K562 (cell line): ENCODE results near the gene AJM1. TPM values are rescaled to one million over a fixed set of nuclear protein-coding genes. Genes with fewer than 3 reads are reported as not detected.

Experiments used
- ARHGAP35 ChIP-seq: fragments of 450-650 bp; IDR thresholded peaks from 2 replicates; pipeline ENCODE4 v1.6.1; 2018; ENCODE audit not compliant: partially characterized antibody
- CCAR2 ChIP-seq: fragments of 200-400 bp; formaldehyde crosslinking; IDR thresholded peaks from 2 replicates; pipeline ENCODE4 v1.6.1; 2017; ENCODE audit warnings: mild to moderate bottlenecking, low read depth, low read length
- CHCHD3 ChIP-seq: fragments of 250-450 bp; sonication (Bioruptor Pico); IDR thresholded peaks from 2 replicates; pipeline ENCODE4 v2.1.2; 2022; ENCODE audit warnings: mild to moderate bottlenecking
- DPF2 ChIP-seq: fragments of 450-650 bp; IDR thresholded peaks from 2 replicates; pipeline ENCODE4 v1.6.1; 2016
- EWSR1 ChIP-seq: fragments of 450-650 bp; IDR thresholded peaks from 2 replicates; pipeline ENCODE4 v1.6.1; 2018; ENCODE audit warnings: borderline replicate concordance, mild to moderate bottlenecking, low read depth, moderate library complexity; ENCODE audit not compliant: partially characterized antibody
- HNRNPL ChIP-seq: fragments of 200-400 bp; formaldehyde crosslinking; IDR thresholded peaks from 2 replicates; pipeline ENCODE4 v1.6.1; 2017; ENCODE audit warnings: low read depth, mild to moderate bottlenecking, low read length
- MTA3 ChIP-seq: fragments of 450-650 bp; formaldehyde crosslinking; IDR thresholded peaks from 2 replicates; pipeline ENCODE4 v1.6.1; 2017; ENCODE audit warnings: mild to moderate bottlenecking, borderline replicate concordance
- NCOA4 ChIP-seq: fragments of 450-650 bp; IDR thresholded peaks from 2 replicates; pipeline ENCODE4 v1.6.1; 2018; ENCODE audit warnings: mild to moderate bottlenecking; ENCODE audit not compliant: partially characterized antibody
- RBFOX2 ChIP-seq: fragments of 200-400 bp; formaldehyde crosslinking; IDR thresholded peaks from 2 replicates; pipeline ENCODE4 v1.6.1; 2017; ENCODE audit warnings: low read depth, mild to moderate bottlenecking, low read length, moderate library complexity
- RHOXF2B ChIP-seq: fragments of 250-450 bp; sonication (Bioruptor Pico); conservative IDR thresholded peaks from 2 replicates; pipeline ENCODE4 v1.5.1; 2021
- SIN3A ChIP-seq, 2 experiments: fragments of 150-350 bp in 1 of 2; IDR thresholded peaks; 2 replicates each; pipeline ENCODE4 v1.6.1; 2011 to 2016; ENCODE audit warnings: borderline replicate concordance in 2 of 2, low read depth in 2 of 2, low read length in 2 of 2, mild to moderate bottlenecking in 2 of 2, moderate library complexity in 2 of 2; ENCODE audit not compliant: control insufficient read depth in 1 of 2
- SLC30A9 ChIP-seq: fragments of 250-450 bp; sonication (Bioruptor Pico); IDR thresholded peaks from 2 replicates; pipeline ENCODE4 v1.8.0; 2022; ENCODE audit warnings: mild to moderate bottlenecking, moderate library complexity
- SP1 ChIP-seq: sonication (generic); formaldehyde crosslinking; IDR thresholded peaks from 2 replicates; pipeline ENCODE4 v1.8.1; 2022; ENCODE audit warnings: mild to moderate bottlenecking, missing genetic modification reagents
- TAF1 ChIP-seq: IDR thresholded peaks from 2 replicates; pipeline ENCODE4 v1.6.1; 2011; ENCODE audit warnings: mild to moderate bottlenecking, low read length, moderate library complexity; ENCODE audit not compliant: insufficient read depth, control insufficient read depth, severe bottlenecking; ENCODE audit errors: extremely low read depth
- TFE3 ChIP-seq: fragments of 450-650 bp; formaldehyde crosslinking; IDR thresholded peaks from 2 replicates; pipeline ENCODE4 v1.4.0; 2020; ENCODE audit warnings: mild to moderate bottlenecking, mixed read lengths
- ZNF75A ChIP-seq: fragments of 450-650 bp; formaldehyde crosslinking; IDR thresholded peaks from 2 replicates; pipeline ENCODE4 v1.4.0; 2020; ENCODE audit warnings: mild to moderate bottlenecking
- polyA plus RNA-seq, 8 experiments: library from polyadenylated mRNA; depleted of rRNA in 4 of 8; stranded (reverse) in 5 of 8; unstranded in 3 of 8; fragments of >200 nt; fragmentation: Nextera tagmentation in 2 of 8; fragmentation: Illumina TruSeq in 1 of 8; extraction: Ambion mirVana in 2 of 8; extraction: Trizol in 1 of 8; gene quantifications; 2 replicates each; pipeline versions ENCODE4 v1.2.1 to v1.2.3, GENCODE V29; 2011 to 2014; ENCODE audit warnings: inconsistent platforms in 1 of 8, missing spikeins in 1 of 8
- total RNA-seq, 7 experiments: library from RNA; depleted of rRNA in 6 of 7; stranded (reverse); fragments of >200 nt in 6 of 7; fragmentation: Illumina TruSeq in 2 of 7; extraction: Trizol in 2 of 7; gene quantifications; 2 replicates each; pipeline versions ENCODE4 v1.2.1 to v1.2.3, GENCODE V29; 2011 to 2021; ENCODE audit warnings: low replicate concordance in 1 of 7
- TF ChIP-seq, protein P1 (sequence below), 2 experiments: fragments of 450-650 bp; IDR thresholded peaks; 2 replicates each; pipeline ENCODE4 v1.6.1; 2016; ENCODE audit warnings: mild to moderate bottlenecking in 2 of 2, borderline replicate concordance in 1 of 2, low read depth in 1 of 2, moderate library complexity in 1 of 2

AJM1 gene
- total and polyA plus RNA-seq, 9 of the 15 experiments (the other 6 are each of a cell fraction or from before 2014, with no cell fraction given) = 0.01 to 3.7 (median 0.65) TPM; not detected in 1

GRCh38 chr9:136882109-136882946 lies 40.0 kb downstream of the AJM1 start (continued):
- TF ChIP-seq RBFOX2 (0 out of 2 replicates have a peak, but pooled peaks have one; percentile 52), SLC30A9 (no peak), EWSR1 (no peak), TFE3 (CRISPR knock-in tag) (no peak), CCAR2 (no peak), HNRNPL (no peak), TAF1 (no peak), CHCHD3 (CRISPR knock-in tag) (no peak), RHOXF2B (no peak), ARHGAP35 (no peak), NCOA4 (no peak), SIN3A (IDR thresholded peaks at IDR 0.05; ENCODE audit: borderline replicate concordance in 2 of 2, control insufficient read depth in 1 of 2, low read depth in 2 of 2, low read length in 2 of 2) (peak in 1 of 2 experiments; percentile 75; a peak in 2 of 4 replicates), MTA3 (no peak), ZNF75A (CRISPR knock-in tag) (no peak), DPF2 (0 out of 2 replicates have a peak, but pooled peaks have one; percentile 15), SP1 (no peak)
- TF ChIP-seq, protein P1, sequence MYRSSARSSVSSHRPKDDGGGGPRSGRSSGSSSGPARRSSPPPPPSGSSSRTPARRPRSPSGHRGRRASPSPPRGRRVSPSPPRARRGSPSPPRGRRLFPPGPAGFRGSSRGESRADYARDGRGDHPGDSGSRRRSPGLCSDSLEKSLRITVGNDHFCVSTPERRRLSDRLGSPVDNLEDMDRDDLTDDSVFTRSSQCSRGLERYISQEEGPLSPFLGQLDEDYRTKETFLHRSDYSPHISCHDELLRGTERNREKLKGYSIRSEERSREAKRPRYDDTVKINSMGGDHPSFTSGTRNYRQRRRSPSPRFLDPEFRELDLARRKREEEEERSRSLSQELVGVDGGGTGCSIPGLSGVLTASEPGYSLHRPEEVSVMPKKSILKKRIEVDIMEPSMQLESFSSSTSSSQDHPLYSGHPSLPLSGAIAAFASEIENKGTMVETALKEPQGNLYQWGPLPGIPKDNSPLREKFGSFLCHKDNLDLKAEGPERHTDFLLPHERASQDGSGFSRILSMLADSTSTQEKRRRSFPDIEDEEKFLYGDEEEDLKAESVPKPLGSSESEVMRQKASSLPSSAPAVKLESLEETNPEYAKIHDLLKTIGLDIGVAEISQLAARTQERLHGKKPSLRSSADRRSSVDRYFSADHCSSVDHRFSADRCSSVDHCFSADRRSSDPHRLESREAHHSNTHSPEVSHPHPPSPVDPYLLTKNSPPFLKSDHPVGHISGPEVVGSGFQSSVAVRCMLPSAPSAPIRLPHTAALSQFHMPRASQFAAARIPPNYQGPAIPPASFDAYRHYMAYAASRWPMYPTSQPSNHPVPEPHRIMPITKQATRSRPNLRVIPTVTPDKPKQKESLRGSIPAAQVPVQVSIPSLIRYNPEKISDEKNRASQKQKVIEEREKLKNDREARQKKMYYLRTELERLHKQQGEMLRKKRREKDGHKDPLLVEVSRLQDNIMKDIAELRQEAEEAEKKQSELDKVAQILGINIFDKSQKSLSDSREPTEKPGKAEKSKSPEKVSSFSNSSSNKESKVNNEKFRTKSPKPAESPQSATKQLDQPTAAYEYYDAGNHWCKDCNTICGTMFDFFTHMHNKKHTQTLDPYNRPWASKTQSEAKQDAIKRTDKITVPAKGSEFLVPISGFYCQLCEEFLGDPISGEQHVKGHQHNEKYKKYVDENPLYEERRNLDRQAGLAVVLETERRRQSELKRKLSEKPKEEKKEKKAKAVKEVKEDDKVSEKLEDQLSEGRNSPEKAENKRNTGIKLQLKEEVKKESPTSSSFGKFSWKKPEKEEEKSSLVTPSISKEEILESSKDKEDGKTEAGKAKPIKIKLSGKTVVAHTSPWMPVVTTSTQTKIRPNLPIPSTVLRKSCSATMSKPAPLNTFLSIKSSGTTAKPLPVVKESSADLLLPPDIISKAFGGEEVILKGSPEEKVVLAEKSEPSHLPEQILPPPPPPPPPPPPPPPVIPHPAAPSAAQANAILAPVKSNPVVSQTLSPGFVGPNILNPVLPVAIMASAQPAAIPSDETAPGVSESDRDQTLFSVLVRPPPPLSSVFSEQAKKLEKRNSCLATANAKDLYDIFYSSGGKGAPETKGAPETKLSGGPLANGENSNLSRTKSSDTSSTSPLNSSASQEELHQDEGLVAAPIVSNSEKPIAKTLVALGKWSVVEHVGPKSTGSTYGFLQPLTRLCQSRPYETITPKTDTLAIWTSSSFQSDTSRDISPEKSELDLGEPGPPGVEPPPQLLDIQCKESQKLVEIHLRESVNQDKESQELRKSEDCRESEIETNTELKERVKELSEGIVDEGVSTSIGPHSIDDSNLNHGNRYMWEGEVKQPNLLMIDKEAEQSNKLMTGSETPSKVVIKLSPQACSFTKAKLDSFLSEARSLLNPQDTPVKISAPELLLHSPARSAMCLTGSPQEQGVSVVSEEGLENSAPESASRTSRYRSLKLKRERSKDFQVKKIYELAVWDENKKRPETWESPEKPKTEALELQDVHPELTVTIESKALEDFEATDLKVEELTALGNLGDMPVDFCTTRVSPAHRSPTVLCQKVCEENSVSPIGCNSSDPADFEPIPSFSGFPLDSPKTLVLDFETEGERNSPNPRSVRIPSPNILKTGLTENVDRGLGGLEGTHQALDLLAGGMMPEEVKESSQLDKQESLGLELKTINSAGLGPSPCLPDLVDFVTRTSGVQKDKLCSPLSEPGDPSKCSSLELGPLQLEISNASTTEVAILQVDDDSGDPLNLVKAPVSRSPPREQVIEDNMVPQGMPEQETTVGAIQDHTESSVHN (IDR thresholded peaks at IDR 0.05; ENCODE audit: borderline replicate concordance in 1 of 2, low read depth in 1 of 2) = peak in 1 of 2 experiments; percentile 80; a peak in 1 of 4 replicates
